Cerebellar cortex (tissue), 1 donor: ENCODE results near the gene FLT1.

Experiments used
- DNase-seq: peaks from one replicate; pipeline ENCODE4 v3.0.0-alpha.2; 2015; ENCODE audit warnings: low spot score

Gene FLT1

DNA sequence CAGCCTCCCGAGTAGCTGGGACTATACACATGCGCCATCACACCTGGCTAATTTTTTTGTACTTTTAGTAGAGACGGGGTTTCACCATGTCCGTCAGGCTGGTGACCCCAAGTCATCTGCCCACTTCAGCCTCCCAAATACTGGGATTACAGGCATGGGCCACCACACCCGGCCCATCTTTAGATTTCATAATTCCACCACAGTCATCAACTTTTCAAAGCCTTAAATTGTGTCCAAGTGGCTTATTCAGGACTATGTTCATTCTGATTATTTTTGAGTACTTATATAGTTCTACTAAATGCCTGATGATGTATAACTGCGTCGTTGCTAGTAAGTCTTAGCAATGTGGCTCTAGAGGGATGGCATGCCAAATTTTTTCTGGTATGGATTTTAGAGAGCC lies 36.9 kb downstream of the FLT1 start:
- no peak for DNase-seq

GRCh38 chr13:28457521-28457920 lies 37.4 kb downstream of the FLT1 start:
- no peak for DNase-seq

DNA sequence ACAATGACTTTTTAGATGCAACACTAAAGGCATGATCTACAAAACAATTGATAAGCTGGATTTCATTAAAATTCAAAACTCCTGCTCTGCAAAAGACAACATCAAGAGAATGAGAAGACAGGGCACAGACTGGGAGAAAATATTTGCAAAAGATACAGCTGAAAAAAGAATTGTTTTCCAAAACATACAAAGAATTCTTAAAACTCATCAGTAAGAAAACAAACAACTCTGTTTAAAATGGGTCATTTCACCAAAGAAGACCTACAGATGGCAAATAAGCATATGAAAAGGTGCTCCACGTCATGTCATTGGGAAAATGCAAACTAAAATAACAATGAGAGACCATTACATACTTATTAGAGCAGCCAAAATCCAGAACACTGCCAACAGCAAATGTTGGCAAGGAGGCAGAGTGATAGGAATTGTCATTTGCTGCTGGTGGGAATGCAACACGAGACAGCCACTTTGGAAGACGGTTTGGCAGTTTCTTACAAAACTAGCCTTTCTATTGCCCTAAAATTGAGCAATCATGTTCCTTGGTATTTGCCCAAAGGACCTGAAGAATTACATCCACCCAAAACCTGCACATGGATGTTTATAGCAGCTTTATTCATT lies 39.2 kb downstream of the FLT1 start:
- peak; percentile 66 for DNase-seq

- DNase-seq: no peak
Observed at GRCh38 chr13:28452755-28453154, 42.2 kb downstream of the FLT1 start.

DNA sequence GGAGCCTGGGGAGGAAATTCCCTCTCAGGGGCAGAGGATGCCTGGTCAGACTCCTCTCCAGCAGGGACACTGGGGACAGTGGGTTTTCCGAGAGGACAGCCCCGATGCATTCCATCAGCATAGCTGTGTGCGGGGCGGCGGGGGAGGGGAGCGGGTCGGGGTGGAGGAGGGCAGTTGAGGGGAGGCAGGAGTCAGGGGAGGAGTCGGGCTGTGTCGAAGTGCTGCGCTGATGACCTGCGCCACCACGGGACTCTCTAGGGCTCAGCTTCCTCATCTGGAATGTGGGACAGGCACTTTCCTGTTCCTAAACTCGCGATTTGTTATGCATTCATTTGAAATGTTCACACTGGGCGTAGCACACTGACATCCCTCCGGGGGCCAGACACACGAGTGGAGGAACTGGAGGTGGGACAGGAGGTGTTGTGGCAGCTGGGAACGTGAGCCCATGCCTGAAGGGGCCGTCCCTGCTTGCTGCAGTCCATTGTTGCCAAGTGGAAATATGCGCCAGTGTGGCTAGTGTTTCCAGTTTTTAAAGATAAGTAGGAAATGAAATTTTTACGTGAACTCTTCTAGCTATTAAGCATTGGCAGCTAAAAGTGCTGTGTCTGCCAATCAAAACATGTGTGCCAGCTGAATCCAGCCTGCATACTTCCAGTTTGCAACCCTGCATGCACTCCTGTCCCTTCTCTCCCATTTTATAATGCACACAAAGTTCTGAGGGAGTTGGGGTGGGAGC lies 43.3 kb downstream of the FLT1 start:
- no peak for DNase-seq

DNA sequence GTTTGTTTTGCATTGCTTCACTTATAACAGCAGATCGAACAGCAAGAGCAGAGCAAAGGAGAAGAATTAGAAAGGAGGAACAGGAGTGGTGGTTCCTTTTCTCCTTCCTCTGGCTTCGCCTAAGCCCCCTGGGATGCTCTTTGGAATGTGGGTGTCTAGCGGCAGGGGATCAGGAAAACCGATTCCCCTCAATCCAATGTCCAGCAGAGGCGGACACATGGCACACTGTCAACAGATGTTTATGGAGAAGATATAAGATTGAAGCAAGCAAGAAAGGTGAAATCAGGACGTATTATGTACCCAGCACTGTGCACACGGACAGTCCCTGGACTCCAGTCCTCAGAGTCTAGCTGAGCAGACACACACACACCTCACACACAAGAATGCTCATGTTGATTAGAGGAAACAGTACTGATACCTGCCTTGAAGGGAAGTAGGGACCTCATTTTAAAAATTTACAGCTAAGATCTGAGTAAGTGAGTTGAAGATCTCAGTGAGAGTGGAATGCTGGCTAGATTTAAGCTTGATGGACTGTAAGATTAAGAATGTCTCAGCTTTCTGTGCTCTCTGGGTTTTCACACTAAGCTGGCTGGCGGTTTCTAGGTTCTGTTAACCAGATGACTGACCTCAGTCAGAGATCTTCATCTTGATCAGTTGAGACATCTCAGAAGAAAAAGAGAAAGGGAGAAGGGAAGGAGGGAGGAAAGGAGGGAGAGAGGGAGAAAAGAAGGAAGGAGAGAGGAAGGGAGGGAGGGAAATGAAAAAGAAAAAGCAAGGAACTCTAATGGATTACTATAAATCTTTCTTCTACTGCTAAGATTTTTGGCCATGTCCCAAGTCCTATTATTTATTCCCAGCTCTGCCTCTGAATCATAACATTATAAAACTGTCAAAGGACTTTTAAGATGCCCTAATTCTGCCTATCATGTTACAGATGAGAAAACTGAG lies 44.8 kb downstream of the FLT1 start:
- no peak for DNase-seq

- DNase-seq: no peak
Observed at GRCh38 chr13:28448651-28449358, 46.1 kb downstream of the FLT1 start.

- no peak for DNase-seq
Observed at GRCh38 chr13:28447989-28448388, 46.9 kb downstream of the FLT1 start.

GRCh38 chr13:28447206-28447605 lies 47.7 kb downstream of the FLT1 start:
- no peak for DNase-seq

DNA sequence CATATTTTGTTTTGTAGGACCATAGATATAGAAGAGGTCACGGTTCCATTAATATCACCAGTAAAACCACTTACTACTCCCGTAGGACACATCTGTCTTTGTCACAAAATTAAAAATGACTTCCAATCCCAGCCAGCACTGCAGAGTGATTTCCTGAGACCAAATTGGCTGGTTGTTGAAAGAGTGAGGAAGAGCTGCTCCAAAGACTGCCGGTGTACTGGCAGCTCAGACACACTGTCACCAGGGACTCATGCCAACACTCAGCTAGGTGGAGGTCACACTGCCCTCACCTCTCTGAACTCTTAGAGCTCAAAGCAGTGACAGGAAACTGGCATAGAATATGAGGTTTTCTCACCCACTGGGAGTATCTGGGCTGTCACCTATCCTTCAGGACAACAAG lies 52.1 kb downstream of the FLT1 start:
- DNase-seq: peak; percentile 62

DNA sequence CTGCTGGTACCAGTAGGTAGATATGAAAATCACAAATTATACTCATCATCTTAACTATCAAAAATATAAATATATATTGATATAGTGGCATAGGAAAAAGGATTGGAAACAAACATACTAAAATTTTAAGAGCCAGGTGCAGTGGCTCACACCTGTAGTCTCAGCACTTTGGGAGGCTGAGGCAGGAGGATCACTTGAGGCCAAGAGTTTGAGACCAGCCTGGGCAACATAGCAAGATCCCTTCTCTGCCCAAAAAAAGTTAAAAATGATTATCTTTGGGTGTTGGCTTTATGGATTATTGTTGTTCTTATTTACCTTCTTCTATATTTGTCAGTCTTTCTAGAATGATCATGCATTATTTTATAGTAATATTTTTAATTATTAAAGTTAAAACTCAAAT lies 53.4 kb downstream of the FLT1 start:
- DNase-seq: no peak

DNA sequence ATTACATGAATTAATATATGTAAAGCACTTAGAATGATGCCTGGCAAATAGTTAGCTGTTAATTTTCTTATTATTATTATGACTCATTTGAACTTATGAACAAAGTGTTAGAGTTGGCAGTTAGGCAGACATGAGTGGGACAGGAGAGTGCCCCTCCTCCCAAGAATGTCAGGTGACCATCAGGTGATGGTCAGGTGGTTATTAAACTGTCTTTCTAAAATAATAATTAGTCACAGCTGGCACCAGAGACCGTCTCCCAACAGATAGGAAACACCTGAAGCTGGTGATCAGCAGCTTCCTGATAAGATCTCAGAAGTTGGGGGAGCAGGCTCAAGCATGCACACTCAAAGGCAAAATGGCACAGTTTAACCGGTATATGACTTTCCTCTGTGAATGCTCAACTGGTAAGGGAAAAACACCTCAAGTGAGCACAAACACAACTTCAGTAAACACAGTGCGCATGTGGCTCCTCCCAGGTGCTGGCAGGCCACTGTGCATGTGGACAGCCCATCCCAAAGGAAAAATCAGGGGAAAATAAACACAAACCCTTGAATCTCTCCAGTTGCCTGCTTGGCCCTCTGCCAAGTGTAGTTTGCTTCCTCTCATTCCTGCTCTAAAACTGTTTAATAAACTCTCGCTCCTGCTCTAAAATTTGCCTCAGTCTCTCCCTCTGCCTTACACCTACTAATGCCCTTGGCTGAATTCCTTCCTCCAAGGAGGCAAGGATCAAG lies 54.0 kb downstream of the FLT1 start:
- no peak for DNase-seq

- peak; percentile 53 for DNase-seq
Observed at GRCh38 chr13:28438598-28439334, 56.2 kb downstream of the FLT1 start.

GRCh38 chr13:28438067-28438466 lies 56.9 kb downstream of the FLT1 start:
- DNase-seq: no peak

DNA sequence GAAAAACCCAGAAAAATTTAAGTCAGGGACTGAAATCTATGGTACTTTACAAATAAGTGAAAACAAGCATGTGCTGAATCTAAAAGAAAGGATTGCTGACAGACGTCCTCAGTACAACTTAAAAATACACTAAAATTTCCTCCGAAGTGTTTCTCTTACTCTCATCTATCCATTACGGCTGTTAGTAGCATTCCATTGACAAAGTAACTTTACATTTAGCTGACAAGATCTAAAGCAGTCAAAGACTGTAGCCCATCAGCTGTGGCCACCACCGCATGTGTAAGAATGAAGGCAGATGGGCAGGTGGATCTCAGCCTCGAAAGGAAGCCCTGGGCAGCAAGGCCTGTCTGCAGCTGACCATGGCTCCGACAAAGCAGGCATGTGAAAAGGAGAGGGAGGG lies 59.0 kb downstream of the FLT1 start:
- no peak for DNase-seq

DNA sequence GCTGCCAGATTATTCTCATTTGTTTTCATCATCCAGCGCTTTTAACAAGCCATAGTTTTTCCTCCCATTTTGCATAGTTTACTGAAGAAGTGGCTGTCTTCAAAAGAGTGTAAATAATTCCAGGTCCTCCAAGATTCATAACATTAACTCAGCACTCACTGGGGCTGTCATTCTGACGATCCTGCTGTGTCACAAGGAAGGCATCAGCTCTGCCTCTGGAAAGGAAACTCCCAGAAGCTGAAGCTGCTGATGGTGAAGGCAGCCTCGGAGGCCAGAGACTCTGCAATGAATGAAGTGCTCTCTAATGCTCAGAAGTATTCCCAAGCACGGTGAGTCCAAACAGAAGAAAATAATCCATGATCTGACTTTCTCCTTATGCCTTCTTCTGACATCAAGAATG lies 60.0 kb downstream of the FLT1 start:
- no peak for DNase-seq

GRCh38 chr13:28432816-28433560 lies 61.9 kb downstream of the FLT1 start:
- DNase-seq: no peak

DNA sequence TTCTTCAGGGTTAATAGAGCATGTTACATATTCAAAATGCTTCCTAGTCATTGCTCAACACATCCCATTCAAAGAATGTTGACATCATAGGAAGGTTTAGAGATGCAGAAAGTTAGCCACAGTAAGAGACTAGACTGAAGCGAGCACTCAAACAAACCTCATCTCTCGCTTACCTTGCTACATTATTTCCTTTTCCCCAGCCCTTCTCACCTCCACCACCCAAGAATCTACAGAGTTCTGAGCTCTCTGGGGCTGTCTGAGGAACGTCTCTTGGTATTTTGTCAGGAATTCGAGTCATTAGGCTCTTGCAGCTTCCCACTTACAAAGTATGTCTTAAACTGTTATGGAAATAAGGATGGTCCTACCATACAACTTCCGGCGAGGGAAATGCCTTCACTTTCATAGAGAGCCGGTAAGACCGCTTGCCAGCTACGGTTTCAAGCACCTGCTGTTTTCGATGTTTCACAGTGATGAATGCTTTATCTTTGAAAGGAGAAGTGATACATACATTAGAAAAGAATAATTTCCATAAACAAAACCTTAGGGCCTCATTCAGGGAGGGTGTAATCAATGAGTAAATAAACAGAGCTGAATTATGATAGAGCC lies 65.1 kb downstream of the FLT1 start:
- no peak for DNase-seq

- no peak for DNase-seq
Observed at GRCh38 chr13:28429096-28429495, 65.8 kb downstream of the FLT1 start.

- no peak for DNase-seq
Observed at GRCh38 chr13:28426381-28426780, 68.5 kb downstream of the FLT1 start.
